HG02943 (cell line): Measurements from ENCODE around the gene IL1RL1.

Experiments
- ATAC-seq: cut with Tn5 transposase; IDR thresholded peaks from one replicate; pipeline ENCODE4 v1.9.1; 2021; ENCODE audit warnings: mild to moderate bottlenecking, low read depth, moderate library complexity; ENCODE audit not compliant: unreplicated experiment

IL1RL1 gene

DNA sequence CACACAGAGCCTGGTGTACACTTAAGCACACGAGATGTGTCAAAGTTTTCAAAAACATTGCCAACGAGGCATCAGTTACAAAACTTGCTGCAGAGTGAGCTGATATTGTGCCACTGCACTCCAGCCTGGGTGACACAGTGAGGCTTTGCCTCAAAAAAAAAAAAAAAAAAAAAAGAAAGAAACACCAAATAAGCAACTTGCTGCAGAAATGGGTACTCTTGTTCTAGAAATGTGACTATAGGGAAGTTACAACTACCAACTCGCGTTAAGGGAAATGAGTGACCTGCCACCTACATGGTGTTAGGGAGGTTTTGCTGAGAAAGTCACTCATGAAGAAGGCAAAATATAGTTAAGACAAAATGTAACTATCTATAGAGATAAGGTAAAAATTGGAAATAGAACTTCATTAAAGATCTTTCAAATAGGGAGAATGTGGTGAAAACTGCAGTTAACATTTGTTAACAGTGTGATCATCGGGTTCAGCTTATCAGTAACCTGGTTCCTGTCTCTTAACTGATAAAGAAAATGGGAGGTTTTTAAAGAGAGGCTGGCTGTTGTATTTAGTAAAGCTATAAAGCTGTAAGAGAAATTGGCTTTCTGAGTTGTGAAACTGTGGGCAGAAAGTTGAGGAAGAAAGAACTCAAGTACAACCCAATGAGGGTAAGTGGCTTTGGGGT is at the start of gene IL1RL1:
Gene IL1RL1 (plus strand): TSS at position 600 of the 677 bp plus-strand sequence. CDS start 26,702 bp downstream, outside the sequence.
- no peak for ATAC-seq

DNA sequence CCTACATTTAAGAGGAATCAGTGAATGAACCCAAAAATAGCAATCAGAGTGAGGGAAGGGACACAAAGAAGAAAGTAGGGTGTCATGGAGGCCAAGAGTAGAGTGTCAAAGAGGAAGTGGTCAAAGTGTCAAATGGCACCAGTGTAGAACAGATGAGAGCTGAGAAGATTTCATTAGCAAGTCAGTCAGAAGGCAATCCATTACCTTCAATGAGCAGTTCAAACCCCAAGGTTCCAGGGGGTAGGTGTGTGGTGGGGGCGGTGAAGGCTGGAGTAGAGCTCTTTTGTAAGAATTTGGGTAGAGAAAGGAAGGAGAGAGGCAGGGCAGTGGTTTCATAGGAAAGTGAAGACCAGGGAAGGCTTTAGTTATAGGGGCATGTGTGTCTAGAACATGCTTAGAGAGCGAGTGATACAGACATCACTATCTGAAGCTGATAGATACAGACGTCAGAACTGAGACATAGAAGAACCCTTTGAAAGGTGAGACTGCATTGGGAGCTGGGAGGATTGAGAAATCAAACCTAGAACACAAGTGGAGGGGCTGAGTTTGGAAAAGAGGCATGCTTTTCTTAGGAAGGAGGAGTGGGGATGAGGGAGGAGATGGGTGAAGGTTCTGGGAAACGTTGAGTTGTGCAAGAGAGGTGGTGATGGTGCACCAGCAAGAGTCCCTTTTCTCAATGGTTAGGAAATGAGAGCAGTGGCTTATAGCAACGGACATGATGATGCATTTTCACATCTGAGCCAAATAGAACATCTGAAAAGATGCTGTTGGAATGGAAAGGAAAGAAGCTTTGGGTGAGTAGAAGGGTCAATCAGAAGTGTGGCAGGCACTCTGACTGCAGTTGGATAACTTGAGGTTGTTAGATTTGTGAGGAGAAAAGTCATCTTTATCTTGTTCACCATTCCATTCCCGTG is 48.9 kb upstream of the IL1RL1 start:
- no peak for ATAC-seq

DNA sequence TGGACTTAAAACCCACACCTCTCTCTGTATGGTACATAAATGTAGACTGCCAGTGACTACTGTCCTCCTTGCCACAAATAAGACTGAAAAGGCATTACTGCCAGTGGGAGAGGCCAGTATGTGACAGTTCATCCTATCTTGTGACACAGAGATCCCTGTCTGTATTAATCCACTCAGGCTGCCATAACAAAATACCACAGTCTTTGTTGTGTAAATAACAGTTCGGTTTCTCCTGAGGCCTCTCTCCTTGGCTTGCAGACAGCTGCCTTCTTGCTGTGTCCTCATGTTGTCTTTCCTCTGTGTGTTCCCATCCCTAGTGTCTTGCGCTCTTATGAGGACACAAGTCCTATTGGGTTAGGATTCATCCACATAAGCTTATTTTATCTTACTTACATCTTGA is 46.4 kb upstream of the IL1RL1 start:
- no peak for ATAC-seq

DNA sequence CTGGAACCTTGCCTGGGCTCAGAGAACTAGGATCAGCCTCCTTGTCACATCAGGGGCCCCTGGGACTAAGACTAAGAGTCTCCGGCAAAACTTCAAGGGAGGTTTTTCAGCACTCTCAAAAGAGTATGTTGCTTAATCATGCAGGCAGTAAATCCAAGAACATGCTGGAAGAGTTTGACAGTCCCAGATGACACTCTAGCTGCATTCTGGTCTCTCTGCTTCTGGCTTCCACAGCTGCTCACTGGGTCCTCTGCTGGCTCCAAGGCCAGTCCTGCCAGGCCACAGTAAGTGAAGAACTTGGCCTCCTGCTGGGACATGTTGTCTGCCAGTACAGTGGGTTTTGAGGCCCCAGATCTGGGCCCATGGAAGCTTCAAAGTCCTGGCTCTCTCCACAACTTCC is 45.2 kb upstream of the IL1RL1 start:
- no peak for ATAC-seq

DNA sequence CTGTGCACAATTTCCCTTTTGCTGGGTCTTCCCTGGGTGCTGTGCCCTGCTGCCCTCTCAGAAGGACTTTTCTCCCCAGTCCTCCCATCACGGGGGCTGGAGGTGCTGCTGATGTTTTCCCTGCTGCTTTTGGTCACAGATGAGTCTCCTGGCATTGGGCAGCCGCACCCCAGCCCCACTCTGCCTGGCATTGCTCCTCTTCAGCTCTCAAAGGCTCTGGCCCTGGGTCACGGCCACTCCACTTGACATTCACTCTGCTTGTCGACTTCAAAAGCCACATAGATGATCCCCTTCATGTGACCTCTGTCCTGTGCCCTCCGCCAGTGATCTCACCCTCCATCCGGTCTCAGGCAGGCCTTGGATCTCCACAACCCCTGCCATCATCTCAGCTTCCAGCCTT is 43.6 kb upstream of the IL1RL1 start:
- no peak for ATAC-seq

DNA sequence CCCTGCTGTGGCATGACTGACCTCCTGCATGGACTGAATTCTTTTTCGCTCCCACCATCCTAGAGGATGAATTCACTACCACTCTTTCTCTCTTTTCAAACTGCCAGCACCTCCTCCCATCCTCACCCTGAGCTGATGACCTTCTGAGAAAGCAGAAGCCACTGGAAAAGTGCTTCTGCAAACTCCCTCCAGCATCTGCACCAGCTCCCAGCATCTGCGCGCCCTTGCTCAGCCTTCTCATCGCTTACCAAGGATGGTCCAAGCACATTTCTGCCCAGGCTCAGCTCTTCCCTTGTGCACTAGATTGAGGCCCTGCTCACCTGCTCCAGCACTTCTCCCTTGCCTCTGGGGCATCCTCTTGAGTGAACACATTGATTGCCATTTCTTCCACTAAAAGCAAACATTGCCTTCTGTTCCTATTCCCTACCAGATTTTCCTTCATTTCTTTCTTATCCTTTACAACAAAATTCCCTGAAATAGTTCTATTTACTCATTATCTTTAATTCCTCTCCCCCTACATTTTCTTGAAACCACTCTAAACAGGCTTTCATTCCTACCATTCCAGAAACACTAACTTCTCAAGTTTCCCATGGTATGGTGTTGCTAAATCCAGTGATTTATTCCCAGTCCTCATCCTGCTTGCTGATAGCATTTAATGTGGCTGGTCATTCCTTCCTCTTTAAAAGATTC is 42.7 kb upstream of the IL1RL1 start:
- ATAC-seq, result no peak

DNA sequence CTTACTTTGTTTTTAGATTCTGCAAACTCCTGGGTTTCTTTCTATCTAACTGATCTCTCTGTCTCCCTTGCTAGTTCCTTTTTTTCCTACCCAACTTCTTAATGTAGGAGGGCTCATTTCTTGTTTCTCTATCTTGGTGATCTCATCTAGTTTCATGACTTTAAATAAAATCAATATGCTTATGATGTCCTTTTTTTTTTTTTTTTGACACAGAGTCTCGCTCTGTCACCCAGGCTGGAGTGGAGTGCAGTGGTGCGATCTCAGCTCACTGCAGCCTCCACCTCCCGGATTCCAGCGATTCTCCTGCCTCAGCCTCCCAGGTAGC is 42.2 kb upstream of the IL1RL1 start:
- no peak for ATAC-seq

DNA sequence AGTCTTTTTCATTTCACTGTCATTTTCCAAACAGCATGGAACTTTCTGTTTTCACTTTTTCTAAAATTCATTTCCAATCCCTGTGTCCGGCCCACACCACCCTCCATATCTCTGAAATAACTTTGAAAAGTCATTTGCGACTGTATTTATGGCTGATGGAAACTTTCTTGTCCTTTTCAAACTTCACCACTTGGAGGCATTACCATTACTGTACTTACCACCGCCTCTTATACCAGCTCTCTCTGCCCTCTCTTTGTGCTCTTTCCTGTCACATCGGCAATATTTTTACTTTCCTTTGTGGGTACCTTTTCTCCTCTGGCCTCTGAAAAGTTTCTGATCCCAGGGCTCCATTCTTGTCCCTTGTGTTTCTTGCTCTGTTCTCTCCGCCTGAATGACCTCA is 39.5 kb upstream of the IL1RL1 start:
- ATAC-seq, result no peak

DNA sequence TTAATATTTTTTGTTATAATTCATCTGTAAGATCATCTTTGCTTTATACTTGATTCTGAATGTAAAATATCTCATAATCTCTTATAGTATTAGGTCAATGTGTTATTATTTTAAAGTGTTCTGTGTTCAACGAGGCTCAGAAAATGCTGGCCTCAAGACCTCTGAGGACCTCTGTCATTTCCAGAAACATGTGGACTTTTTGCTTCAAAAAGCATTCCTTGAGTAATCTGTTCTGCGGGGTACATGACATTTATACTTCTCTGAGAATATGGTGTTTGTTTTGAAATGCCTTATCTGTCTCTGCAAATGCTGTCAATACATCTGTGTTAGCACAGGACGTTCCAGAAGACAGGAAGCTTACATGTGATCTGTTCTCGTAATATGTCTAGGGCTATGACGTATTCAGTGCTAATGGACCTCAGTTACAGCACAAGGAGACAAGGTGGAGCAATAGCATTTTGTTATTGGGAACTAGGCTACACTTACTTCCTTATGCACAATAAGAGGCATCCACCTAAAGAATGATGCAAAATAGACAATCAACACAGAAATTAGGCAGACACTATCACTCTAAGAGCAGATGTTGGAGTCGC is 37.6 kb upstream of the IL1RL1 start:
- ATAC-seq, result no peak

DNA sequence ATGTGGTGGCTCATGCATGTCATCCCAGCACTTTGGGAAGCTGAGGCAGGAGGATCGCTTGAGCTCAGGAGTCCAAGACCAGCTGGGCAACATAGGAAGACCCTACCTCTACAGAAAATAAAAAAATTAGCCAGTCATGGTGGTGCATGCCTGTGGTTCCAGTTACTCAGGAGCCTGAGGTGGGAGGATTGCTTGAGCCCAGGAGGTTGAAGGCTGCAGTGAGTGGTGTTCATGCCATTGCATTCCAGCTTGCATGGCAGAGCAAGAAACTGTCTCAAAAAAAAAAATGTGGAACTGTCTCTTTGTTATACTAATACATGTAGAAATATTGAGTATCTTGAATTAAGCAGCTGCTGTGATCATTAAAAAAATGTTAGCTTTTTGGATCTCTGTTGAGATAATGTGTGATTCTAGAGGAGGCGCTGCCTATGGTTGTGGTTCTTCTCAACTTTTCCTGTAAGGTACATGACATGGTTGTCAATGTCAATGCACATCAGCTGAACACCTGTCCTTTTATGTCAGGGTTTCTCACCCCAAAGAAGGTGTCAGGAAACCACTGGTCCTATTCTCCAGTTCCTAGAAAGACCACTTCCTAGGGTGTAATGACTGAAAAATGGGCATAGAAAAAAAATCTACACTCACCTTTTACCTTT is 34.7 kb upstream of the IL1RL1 start:
- no peak for ATAC-seq

DNA sequence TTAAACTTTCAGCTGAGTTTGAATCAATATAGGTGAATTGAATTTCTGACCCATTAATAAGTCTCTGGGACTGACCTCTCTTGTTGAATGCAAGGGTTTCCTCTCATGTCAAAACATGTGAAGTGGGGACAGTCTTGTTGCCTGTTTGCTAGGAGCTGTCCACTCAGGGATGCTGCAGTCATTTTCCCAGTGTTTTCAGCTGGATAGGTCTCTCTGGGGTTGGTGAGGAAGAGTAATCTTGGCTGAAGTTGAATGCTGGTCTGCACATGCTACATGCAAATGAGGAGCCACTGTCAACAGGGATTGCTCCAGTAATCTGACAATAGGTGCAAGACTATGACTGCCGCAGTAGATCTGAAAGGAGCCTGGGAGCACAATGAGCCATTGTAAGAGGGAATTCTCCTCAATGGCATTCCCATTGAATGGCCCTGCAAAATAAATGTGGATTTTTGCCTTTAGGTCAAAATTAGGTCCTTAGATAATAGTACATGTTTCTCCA is 34.1 kb upstream of the IL1RL1 start:
- ATAC-seq, result no peak

DNA sequence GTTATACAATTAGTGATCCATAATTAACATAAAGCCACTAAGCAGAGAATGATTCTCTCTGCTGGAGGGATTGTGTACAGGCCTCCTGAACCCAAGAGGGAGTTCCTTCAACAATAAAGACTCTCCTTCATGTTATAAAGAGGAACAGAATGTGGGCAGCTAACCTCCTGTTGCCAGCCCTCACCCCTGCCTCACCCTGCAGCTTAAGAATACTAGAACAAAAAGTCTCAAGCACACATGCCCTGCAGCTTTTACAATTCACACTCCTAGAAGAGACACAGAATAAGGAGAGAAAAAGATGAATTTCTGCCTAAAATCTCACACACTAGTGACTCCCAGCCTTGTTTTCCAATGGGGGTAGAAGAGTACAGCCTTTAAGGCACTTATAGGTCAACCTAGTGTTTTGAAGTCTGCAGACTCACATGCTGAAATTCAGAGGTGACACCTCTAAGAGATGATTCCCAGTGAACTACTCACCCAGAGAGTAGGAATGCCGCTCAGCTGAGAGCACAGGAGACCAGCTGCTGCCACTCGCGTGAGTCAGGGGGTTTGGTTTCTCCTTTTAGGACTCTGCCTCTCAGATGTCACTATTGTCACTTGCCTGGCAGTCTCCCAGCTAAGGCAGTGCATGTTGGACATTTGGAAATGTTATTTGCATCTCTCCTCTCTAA is 32.5 kb upstream of the IL1RL1 start:
- ATAC-seq, result no peak

DNA sequence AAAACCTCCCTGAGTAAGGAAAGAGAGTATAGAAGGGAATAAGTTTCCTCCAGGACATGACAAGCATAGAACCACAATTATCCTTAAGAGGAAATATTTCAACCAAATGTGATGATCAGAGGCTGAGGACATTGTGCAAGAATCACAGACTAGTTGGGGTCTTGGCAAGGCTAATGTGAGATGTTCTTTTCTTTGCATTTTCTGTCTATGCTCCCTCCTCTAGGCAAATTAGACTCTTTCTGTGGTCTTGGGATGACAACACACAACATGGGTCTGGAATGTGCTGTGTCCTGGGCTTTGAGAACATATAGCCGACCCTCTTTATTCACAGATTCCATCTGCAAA is 32.0 kb upstream of the IL1RL1 start:
- ATAC-seq, result no peak

DNA sequence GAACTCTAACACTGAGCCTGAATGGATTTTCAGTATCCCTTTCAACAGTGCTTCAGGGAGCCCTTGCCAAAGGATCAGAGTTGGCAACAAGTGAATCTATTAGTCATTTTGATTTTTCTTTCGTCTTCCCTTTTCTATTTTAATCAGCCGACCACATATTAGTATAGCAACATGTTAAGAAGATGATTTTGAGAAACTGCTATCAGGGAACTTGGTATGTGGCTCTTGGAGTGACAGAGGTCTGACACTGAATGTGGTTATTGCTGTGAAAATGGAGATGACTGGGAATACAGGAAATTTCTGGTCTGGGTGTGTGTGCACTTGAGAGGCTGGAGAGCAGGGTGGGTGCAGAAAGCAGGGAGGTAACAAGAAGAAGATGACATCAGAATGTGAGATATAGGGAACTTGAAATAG is 28.7 kb upstream of the IL1RL1 start:
- no peak for ATAC-seq

DNA sequence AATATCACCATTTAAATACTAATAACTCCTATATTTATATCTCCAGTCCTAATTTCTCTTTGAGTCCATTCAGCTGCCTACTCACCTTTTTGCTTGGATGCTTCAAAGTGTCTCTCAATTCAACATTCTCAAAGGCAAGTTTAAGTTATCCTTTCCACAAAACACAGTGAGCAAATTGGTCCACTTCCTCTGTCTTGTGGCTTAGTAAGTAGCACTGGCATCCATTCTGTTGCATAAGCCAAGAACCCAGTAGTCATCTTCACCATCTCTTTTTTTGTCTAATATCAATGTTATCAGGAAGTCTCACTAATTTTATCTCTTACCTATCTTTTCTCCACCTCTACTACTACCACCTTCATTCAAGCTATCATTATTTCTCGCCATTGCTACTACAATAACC is 27.4 kb upstream of the IL1RL1 start:
- ATAC-seq, result no peak

DNA sequence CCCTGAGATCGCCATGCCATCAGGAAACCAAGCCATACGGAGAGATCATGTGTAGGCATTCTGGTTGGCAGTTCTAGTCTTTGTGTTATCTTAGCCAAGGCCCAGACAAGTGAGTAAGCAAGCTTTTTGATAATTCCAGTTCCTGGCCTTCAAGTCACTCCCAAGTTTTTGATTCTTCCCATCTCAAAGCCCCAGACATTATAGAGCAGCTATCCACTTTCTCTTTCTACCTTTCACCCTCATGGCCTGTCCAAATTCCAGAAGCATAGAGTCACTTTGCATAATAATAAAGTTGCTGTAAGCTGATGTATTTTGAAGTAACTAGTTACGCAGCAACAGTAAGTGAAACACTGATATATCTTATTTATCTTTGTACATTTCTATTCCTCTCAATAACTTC is 26.8 kb upstream of the IL1RL1 start:
- no peak for ATAC-seq

DNA sequence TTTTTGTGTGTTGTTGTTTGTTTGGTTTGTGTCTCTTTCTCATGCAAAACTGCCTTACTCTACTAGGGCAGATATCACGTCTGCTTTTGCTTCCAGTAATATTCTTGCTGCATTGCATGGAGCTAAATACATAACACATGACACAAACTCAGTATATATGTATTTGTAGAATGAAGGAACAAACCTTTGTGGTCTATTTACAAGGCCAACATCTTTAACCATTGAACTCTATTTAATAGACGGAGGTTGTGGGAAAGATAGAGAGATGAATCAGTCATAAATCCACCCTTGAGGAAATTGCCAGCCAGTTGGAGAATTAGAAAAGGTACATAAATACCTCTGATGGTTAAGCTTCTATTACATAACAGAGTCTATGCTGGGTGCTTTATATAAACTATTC is 26.0 kb upstream of the IL1RL1 start:
- no peak for ATAC-seq

DNA sequence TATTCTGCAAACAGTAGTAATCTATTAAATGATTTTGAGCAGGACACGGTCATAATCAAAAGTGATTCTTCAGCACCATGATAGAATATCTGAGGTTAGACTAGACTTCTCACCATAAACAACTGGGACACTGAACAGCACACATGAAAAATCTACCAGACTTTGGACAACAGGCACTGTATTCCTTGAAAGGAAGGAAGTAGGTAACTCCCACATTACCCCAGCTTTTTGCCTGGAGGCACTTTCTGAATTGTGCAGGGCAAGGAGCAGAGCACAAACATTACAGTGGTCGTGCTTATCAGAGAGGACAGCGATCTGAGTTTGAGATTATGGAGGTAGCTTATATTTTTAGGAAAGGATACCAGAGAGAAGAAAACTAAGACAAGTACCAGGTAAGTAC is 25.3 kb upstream of the IL1RL1 start:
- no peak for ATAC-seq

DNA sequence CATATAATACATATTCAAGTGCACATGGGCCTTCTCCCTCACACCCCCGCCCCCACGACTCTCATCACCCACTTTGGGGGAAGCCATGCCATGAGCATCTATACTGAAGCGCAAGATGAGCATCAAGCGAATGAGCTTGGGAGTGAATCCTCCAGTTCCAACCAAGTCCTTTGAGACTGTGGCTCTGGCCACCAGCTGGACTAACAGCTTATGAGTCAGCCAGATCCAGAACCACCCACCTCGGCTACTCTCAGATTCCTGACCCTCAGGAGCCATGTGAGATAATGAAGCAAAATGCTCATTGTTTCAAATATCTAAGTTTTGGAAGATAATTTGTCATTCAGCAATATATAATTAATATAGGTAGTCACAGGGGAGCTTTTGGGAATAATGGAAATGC is 22.2 kb upstream of the IL1RL1 start:
- no peak for ATAC-seq

DNA sequence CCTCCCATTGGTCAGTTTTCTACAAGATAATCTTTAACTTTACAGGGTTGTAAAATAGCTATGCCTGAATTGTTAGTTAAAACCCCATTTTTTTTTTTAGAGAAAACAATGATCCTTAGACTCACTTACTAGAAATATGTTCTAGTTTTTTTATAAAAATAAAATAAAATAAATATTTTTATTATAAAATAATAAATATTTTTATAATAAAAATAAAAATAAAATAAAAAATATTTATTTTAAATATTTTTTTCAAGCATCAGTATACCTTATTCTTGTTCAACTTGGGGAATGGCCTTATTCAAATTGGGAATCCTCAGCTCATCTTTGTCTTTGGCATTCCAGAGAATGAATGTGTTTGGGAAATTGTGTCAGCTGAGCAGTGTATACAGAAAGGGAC is 20.8 kb upstream of the IL1RL1 start:
- no peak for ATAC-seq
